HepG2 (cell line): Measurements from ENCODE around the gene THSD8. TPM values are rescaled to one million over a fixed set of nuclear protein-coding genes. Genes with fewer than 3 reads are reported as not detected.

ENCODE experiments used
- GABPA ChIP-seq, 2 experiments: IDR thresholded peaks; 2 replicates each; pipeline ENCODE4 v1.6.1; 2011 to 2016; ENCODE audit warnings: low read depth in 2 of 2, low read length in 1 of 2, missing biosample characterization in 1 of 2, missing genetic modification characterization in 1 of 2
- KDM5B ChIP-seq: sonication (generic); formaldehyde crosslinking; IDR thresholded peaks from 2 replicates; pipeline ENCODE4 v1.4.0; 2020; ENCODE audit warnings: missing genetic modification reagents, mild to moderate bottlenecking, borderline replicate concordance
- NONO ChIP-seq, 2 experiments: fragments of 450-650 bp in 1 of 2; sonication (generic) in 1 of 2; formaldehyde crosslinking in 1 of 2; IDR thresholded peaks in 1 of 2; conservative IDR thresholded peaks in 1 of 2; 2 replicates each; pipeline versions ENCODE4 v1.6.1 to v1.8.0; 2017 to 2022; ENCODE audit warnings: mild to moderate bottlenecking in 1 of 2, missing genetic modification reagents in 1 of 2, moderate library complexity in 1 of 2
- PHF20 ChIP-seq: sonication (generic); formaldehyde crosslinking; IDR thresholded peaks from 2 replicates; pipeline ENCODE4 v1.5.0; 2020; ENCODE audit warnings: mild to moderate bottlenecking, missing genetic modification reagents
- RBFOX2 ChIP-seq: fragments of 200-400 bp; formaldehyde crosslinking; IDR thresholded peaks from 2 replicates; pipeline ENCODE4 v1.6.1; 2017; ENCODE audit warnings: low read depth, mild to moderate bottlenecking, low read length
- THAP11 ChIP-seq: IDR thresholded peaks from 2 replicates; pipeline ENCODE4 v1.6.1; 2016; ENCODE audit warnings: missing biosample characterization, missing genetic modification reagents
- THAP7 ChIP-seq: sonication (generic); formaldehyde crosslinking; IDR thresholded peaks from 2 replicates; pipeline ENCODE4 v1.8.1; 2023; ENCODE audit warnings: mild to moderate bottlenecking, missing genetic modification reagents
- ZFX ChIP-seq: sonication (generic); formaldehyde crosslinking; IDR thresholded peaks from 2 replicates; pipeline ENCODE4 v1.4.0; 2020; ENCODE audit warnings: mild to moderate bottlenecking, low read depth, missing genetic modification reagents, moderate library complexity
- ZNF414 ChIP-seq: sonication (generic); formaldehyde crosslinking; IDR thresholded peaks from 2 replicates; pipeline ENCODE4 v1.5.0; 2020; ENCODE audit warnings: missing genetic modification reagents
- ZNF441 ChIP-seq: sonication (generic); formaldehyde crosslinking; IDR thresholded peaks from 2 replicates; pipeline ENCODE4 v1.7.0; 2021; ENCODE audit warnings: missing genetic modification reagents, borderline replicate concordance
- ZNF468 ChIP-seq: sonication (generic); formaldehyde crosslinking; IDR thresholded peaks from 2 replicates; pipeline ENCODE4 v1.8.0; 2022; ENCODE audit warnings: mild to moderate bottlenecking, moderate library complexity, missing genetic modification reagents
- ZNF543 ChIP-seq: sonication (generic); formaldehyde crosslinking; IDR thresholded peaks from 2 replicates; pipeline ENCODE4 v1.4.0; 2020; ENCODE audit warnings: mild to moderate bottlenecking, missing genetic modification reagents
- ZNF546 ChIP-seq: sonication (generic); formaldehyde crosslinking; conservative IDR thresholded peaks from 2 replicates; pipeline ENCODE4 v1.8.1; 2023; ENCODE audit warnings: mild to moderate bottlenecking, missing genetic modification reagents
- ZNF687 ChIP-seq: sonication (generic); formaldehyde crosslinking; IDR thresholded peaks from 2 replicates; pipeline ENCODE4 v1.5.1; 2020; ENCODE audit warnings: mild to moderate bottlenecking, missing genetic modification reagents, moderate library complexity
- polyA plus RNA-seq, 8 experiments: library from polyadenylated mRNA; depleted of rRNA in 3 of 8; stranded (reverse) in 7 of 8; unstranded in 1 of 8; fragments of >200 nt; fragmentation: Illumina TruSeq in 4 of 8; extraction: Trizol in 4 of 8; gene quantifications; 2 replicates each; pipeline versions ENCODE4 v1.2.1 to v1.2.3, GENCODE V29; 2011 to 2016; ENCODE audit warnings: low read depth in 4 of 8, missing spikeins in 1 of 8, mixed read lengths in 1 of 8; ENCODE audit not compliant: insufficient read depth in 1 of 8
- total RNA-seq, 5 experiments: library from RNA; depleted of rRNA; stranded (reverse); fragments of >200 nt; fragmentation: Illumina TruSeq; extraction: Trizol; gene quantifications; 2 replicates each; pipeline ENCODE4 v1.2.3, GENCODE V29; 2016; ENCODE audit warnings: low read depth in 1 of 5
- TF ChIP-seq, protein P1 (sequence below): sonication (generic); formaldehyde crosslinking; IDR thresholded peaks from 2 replicates; pipeline ENCODE4 v1.4.0; 2020; ENCODE audit warnings: missing genetic modification reagents, mild to moderate bottlenecking, borderline replicate concordance
- TF ChIP-seq, protein P2 (sequence below): sonication (generic); IDR thresholded peaks from 2 replicates; pipeline ENCODE4 v1.6.1; 2016; ENCODE audit warnings: low read depth, borderline replicate concordance

The THSD8 gene
- total and polyA plus RNA-seq, 2 of the 13 experiments (the other 11 are each of a cell fraction or from before 2014, with no cell fraction given) = 4.8 to 14.9 TPM

DNA sequence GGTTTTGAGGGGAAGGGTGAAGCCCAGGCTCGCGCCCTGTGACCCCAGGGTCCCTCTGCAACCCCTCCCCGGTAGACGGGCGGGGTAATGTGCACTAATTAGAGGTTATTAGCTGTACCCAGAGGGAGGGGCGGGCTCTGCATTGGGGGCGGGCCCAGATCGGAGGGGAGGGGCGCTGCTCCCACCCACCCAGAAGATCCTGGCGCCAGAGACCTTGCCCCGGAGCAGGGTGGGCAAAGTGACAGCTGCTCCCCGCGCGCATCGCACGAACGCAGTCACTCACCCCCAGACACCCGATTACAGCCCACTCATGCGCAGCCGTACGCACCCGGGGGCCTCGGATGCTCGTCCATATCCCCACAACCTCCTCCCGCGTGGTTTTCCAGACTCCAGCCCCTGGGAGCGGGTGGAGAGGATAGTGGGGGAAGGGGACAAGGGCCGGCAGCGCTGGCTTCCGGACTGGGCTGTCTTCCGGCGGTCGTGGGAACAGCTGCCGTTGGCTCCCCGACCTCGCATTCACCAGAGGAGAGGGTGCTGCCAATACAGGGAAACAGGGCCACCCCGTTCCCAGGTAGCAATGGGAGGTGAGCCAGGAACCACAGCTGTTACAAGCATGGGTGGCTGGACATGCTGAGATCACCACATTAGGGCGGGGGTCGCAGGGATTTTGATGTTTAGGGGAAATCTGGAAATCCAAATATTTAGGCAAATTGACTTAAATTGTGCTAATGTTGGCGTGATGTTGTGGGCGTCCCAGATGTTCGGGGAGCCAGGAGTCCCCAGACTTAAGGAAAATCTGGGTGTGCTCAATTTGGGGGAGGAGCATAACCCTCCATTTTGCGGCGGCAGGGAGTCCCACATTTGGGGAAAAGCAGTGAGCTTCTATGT lies 23.6 kb upstream of the THSD8 start (continued):
- TF ChIP-seq ZNF441 (0 out of 2 replicates have a peak, but pooled peaks have one; percentile 53), ZFX (no peak; the same call in none of the 2 replicates), ZNF687 (CRISPR knock-in tag) (peak; percentile 65; the same call in 1 of the 2 replicates), NONO (IDR thresholded peaks at IDR 0.05) (no peak), NONO (CRISPR knock-in tag; conservative IDR thresholded peaks at IDR 0.05) (0 out of 2 replicates have a peak, but pooled peaks have one; percentile 29), KDM5B (CRISPR knock-in tag) (peak; percentile 56; the same call in 1 of the 2 replicates), ZNF543 (CRISPR knock-in tag) (0 out of 2 replicates have a peak, but pooled peaks have one; percentile 42), GABPA (IDR thresholded peaks at IDR 0.05; ENCODE audit: low read depth, low read length) (peak; percentile 60), GABPA (CRISPR knock-in tag; IDR thresholded peaks at IDR 0.05; ENCODE audit: low read depth) (peak; percentile 80), THAP11 (peak; percentile 43; the same call in 1 of the 2 replicates), ZNF414 (CRISPR knock-in tag) (peak; percentile 59; the same call in 1 of the 2 replicates), THAP7 (CRISPR knock-in tag) (peak; percentile 78), ZNF468 (CRISPR knock-in tag) (peak; percentile 34; the same call in 1 of the 2 replicates), PHF20 (CRISPR knock-in tag) (0 out of 2 replicates have a peak, but pooled peaks have one; percentile 46), ZNF546 (peak; percentile 21; the same call in 1 of the 2 replicates), RBFOX2 (peak; percentile 57; the same call in 1 of the 2 replicates)
- TF ChIP-seq, protein P1, sequence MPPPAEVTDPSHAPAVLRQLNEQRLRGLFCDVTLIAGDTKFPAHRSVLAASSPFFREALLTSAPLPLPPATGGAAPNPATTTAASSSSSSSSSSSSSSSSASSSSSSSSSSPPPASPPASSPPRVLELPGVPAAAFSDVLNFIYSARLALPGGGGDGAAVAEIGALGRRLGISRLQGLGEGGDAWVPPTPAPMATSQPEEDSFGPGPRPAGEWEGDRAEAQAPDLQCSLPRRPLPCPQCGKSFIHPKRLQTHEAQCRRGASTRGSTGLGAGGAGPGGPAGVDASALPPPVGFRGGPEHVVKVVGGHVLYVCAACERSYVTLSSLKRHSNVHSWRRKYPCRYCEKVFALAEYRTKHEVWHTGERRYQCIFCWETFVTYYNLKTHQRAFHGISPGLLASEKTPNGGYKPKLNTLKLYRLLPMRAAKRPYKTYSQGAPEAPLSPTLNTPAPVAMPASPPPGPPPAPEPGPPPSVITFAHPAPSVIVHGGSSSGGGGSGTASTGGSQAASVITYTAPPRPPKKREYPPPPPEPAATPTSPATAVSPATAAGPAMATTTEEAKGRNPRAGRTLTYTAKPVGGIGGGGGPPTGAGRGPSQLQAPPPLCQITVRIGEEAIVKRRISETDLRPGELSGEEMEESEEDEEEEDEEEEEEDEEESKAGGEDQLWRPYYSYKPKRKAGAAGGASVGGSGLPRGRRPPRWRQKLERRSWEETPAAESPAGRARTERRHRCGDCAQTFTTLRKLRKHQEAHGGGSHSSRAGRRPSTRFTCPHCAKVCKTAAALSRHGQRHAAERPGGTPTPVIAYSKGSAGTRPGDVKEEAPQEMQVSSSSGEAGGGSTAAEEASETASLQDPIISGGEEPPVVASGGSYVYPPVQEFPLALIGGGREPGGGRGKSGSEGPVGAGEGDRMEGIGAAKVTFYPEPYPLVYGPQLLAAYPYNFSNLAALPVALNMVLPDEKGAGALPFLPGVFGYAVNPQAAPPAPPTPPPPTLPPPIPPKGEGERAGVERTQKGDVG (CRISPR knock-in tag) = no peak
- TF ChIP-seq, protein P2, sequence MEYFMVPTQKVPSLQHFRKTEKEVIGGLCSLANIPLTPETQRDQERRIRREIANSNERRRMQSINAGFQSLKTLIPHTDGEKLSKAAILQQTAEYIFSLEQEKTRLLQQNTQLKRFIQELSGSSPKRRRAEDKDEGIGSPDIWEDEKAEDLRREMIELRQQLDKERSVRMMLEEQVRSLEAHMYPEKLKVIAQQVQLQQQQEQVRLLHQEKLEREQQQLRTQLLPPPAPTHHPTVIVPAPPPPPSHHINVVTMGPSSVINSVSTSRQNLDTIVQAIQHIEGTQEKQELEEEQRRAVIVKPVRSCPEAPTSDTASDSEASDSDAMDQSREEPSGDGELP = peak; percentile 62; the same call in 1 of the 2 replicates
